PC-9 (cell line): ENCODE results near the gene ABCB1. TPM values are rescaled to one million over a fixed set of nuclear protein-coding genes. Genes with fewer than 3 reads are reported as not detected.
"Not testable (repeated sequence)": the region's sequence is repeated elsewhere in the genome, so short reads cannot be mapped to it uniquely, and the experiment has no call there.

Experiments used
- BruUV-seq: library from RNA; stranded (reverse); fragments of 400-500 nt; replicated peaks from 2 replicates; lab custom pipeline; 2021; lab: Mats Ljungman, UMichigan
- CTCF ChIA-PET: fragments of 300-600 bp; sonication (Branson Sonifier 250); formaldehyde crosslinking; loops from one replicate; lab custom pipeline; 2022; ENCODE audit warnings: antibody characterized with exemption; lab: Charles Lee
- POLR2A ChIA-PET: fragments of 300-600 bp; sonication (Branson Sonifier 250); formaldehyde crosslinking; loops from one replicate; lab custom pipeline; 2022; ENCODE audit warnings: antibody characterized with exemption; ENCODE audit not compliant: unreplicated experiment; lab: Charles Lee
- DNase-seq, 2 experiments: peaks; one replicate each; pipeline versions ENCODE4 v3.0.0 to v3.0.0-alpha.2; 2015 to 2022; ENCODE audit warnings: mixed read lengths in 1 of 2
- H2AFZ ChIP-seq: fragments of 200-600 bp; sonication (generic); 2 replicates; pipeline ENCODE4 v1.8.1; 2017; ENCODE audit warnings: antibody characterized with exemption
- H3F3A ChIP-seq: fragments of 200-600 bp; sonication (generic); 2 replicates; pipeline ENCODE4 v1.8.1; 2017; ENCODE audit warnings: antibody characterized with exemption, mild to moderate bottlenecking, low read depth; ENCODE audit not compliant: insufficient read depth
- H3K27ac ChIP-seq: fragments of 200-600 bp; sonication (generic); 2 replicates; pipeline ENCODE4 v1.6.1; 2016; ENCODE audit warnings: mixed run types
- H3K27me3 ChIP-seq: fragments of 200-600 bp; sonication (generic); 2 replicates; pipeline ENCODE4 v1.6.1; 2016; ENCODE audit warnings: low read depth, mixed run types; ENCODE audit not compliant: insufficient read depth
- H3K36me3 ChIP-seq: fragments of 200-600 bp; sonication (generic); 2 replicates; pipeline ENCODE4 v1.6.1; 2016; ENCODE audit warnings: low read depth, mixed run types
- H3K4me1 ChIP-seq: fragments of 200-600 bp; sonication (generic); replicated peaks from 2 replicates; pipeline ENCODE4 v1.6.1; 2016; ENCODE audit warnings: mixed run types; ENCODE audit not compliant: insufficient read depth
- H3K4me2 ChIP-seq: fragments of 200-600 bp; sonication (generic); 2 replicates; pipeline ENCODE4 v1.6.1; 2017; ENCODE audit warnings: mixed run types
- H3K4me3 ChIP-seq: fragments of 200-600 bp; sonication (generic); 2 replicates; pipeline ENCODE4 v1.6.1; 2016; ENCODE audit warnings: mixed run types
- H3K79me2 ChIP-seq: fragments of 200-600 bp; sonication (generic); 2 replicates; pipeline ENCODE4 v1.6.1; 2017; ENCODE audit warnings: low read depth, mixed run types
- H3K9me2 ChIP-seq: fragments of 200-600 bp; sonication (generic); 2 replicates; pipeline ENCODE4 v1.8.1; 2017; ENCODE audit warnings: mild to moderate bottlenecking; ENCODE audit not compliant: insufficient read depth
- H3K9me3 ChIP-seq: fragments of 200-600 bp; sonication (generic); 2 replicates; pipeline ENCODE4 v1.8.1; 2016; ENCODE audit warnings: low read depth; ENCODE audit not compliant: insufficient read depth
- H4K20me1 ChIP-seq: fragments of 200-600 bp; sonication (generic); 2 replicates; pipeline ENCODE4 v1.8.1; 2017; ENCODE audit not compliant: insufficient read depth
- EZH2 ChIP-seq: fragments of 200-600 bp; sonication (generic); IDR thresholded peaks from 2 replicates; pipeline ENCODE4 v1.8.0; 2017; ENCODE audit warnings: antibody characterized with exemption, low read depth
- intact Hi-C: fragments of 100-400 bp; cut with micrococcal nuclease; formaldehyde crosslinking; loops from one replicate; pipeline ENCODE4 v1.10.0; 2022; ENCODE audit not compliant: unreplicated experiment
- total RNA-seq: library from RNA; stranded (reverse); gene quantifications from 2 replicates; pipeline ENCODE4 v1.2.3, GENCODE V29; 2021
- TF ChIP-seq, protein P1 (sequence below): fragments of 200-600 bp; sonication (generic); conservative IDR thresholded peaks from 2 replicates; pipeline ENCODE4 v1.6.1; 2017; ENCODE audit warnings: mixed run types, antibody characterized with exemption, mild to moderate bottlenecking, moderate library complexity

Gene ABCB1
- total RNA-seq, 1 experiment from 2014 or later = not detected

- Histone ChIP-seq H3K4me2 (no peak overlapping the region), H3K9me3 (no peaks in the 10 kb centered on the region), H3K27ac (no peak overlapping the region), H3K4me3 (no peak overlapping the region), H3K79me2 (no peaks in the 10 kb centered on the region), H3K4me1 (no peaks in the 10 kb centered on the region), H3K36me3 (no peaks in the 10 kb centered on the region), H2AFZ (no peak overlapping the region), H3K9me2 (no peaks in the 10 kb centered on the region), H3K27me3 (no peaks in the 10 kb centered on the region), H4K20me1 (no peaks in the 10 kb centered on the region), H3F3A (no peaks in the 10 kb centered on the region)
- intact Hi-C loops = no loop called here
- CTCF ChIA-PET = no interaction called here
- BruUV-seq = no TSS peak
- DNase-seq = no peak
- POLR2A ChIA-PET = no interaction called here
- TF ChIP-seq, protein P1, sequence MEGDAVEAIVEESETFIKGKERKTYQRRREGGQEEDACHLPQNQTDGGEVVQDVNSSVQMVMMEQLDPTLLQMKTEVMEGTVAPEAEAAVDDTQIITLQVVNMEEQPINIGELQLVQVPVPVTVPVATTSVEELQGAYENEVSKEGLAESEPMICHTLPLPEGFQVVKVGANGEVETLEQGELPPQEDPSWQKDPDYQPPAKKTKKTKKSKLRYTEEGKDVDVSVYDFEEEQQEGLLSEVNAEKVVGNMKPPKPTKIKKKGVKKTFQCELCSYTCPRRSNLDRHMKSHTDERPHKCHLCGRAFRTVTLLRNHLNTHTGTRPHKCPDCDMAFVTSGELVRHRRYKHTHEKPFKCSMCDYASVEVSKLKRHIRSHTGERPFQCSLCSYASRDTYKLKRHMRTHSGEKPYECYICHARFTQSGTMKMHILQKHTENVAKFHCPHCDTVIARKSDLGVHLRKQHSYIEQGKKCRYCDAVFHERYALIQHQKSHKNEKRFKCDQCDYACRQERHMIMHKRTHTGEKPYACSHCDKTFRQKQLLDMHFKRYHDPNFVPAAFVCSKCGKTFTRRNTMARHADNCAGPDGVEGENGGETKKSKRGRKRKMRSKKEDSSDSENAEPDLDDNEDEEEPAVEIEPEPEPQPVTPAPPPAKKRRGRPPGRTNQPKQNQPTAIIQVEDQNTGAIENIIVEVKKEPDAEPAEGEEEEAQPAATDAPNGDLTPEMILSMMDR = no peak
- no peak for TF ChIP-seq EZH2
Measured at GRCh38 chr7:87473986-87474385, 126.7 kb downstream of the ABCB1 start.

DNA sequence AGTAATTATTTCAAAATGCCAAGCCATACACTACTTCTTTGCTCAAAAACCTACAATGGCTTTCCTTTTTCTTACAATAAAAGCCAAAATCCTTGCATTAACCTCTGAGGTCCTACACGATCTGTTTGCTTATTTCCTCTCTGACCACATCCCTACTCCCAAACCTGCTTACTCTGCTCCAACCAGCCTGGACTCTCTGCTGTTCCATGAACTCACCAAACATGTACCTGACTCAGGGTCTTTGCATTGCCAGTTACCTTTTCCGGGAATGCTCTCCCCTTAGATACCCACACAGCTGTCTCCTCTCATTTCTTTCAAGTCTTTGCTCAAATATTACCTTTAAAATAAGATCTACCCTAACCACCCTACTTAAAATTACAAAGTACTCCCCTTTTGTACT lies 127.5 kb downstream of the ABCB1 start:
- no peaks in the 10 kb centered on the region for H4K20me1 ChIP-seq
- TF ChIP-seq, protein P1 = no peak
- H3K36me3 ChIP-seq = no peaks in the 10 kb centered on the region
- ChIA-PET POLR2A (no interaction called here), CTCF (no interaction called here)
- H3K9me3 ChIP-seq = no peaks in the 10 kb centered on the region
- intact Hi-C loops = no loop called here
- H3K9me2 ChIP-seq = no peaks in the 10 kb centered on the region
- H3K4me2 ChIP-seq = no peak overlapping the region
- no peak for DNase-seq
- BruUV-seq = no TSS peak
- H3K4me3 ChIP-seq = no peak overlapping the region
- H3K4me1 ChIP-seq = no peaks in the 10 kb centered on the region
- no peaks in the 10 kb centered on the region for H3K27me3 ChIP-seq
- no peak overlapping the region for H3K27ac ChIP-seq
- no peaks in the 10 kb centered on the region for H3K79me2 ChIP-seq
- no peaks in the 10 kb centered on the region for H3F3A ChIP-seq
- no peak overlapping the region for H2AFZ ChIP-seq

- intact Hi-C loops = no loop called here
- CTCF ChIA-PET = no interaction called here
Measured at GRCh38 chr7:87471473-87471872, 129.2 kb downstream of the ABCB1 start.

DNA sequence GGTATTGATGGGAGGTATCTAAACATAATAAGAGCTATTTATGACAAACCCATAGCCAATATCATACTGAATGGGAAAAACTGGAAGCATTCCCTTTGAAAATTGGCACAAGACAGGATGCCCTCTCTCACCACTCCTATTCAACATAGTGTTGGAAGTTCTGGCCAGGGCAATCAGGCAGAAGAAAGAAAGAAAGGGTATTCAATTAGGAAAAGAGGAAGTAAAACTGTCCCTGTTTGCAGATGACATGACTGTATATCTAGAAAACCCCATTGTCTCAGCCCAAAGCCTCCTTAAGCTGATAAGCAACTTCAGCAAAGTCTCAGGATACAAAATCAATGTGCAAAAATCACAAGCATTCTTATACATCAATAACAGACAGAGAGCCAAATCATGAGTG lies 131.5 kb downstream of the ABCB1 start:
- H2AFZ ChIP-seq, H3K27me3 ChIP-seq, H3K36me3 ChIP-seq, POLR2A ChIA-PET, H3K27ac ChIP-seq, DNase-seq, H3F3A ChIP-seq, H3K9me3 ChIP-seq, BruUV-seq, H3K4me3 ChIP-seq, H4K20me1 ChIP-seq, CTCF ChIA-PET, H3K79me2 ChIP-seq, intact Hi-C loops, H3K4me1 ChIP-seq, H3K4me2 ChIP-seq, H3K9me2 ChIP-seq: not testable (repeated sequence)

More at GRCh38 chr7:87471473-87471872, 129.2 kb downstream of the ABCB1 start:
- H3F3A ChIP-seq = no peaks in the 10 kb centered on the region
- no peak for DNase-seq
- POLR2A ChIA-PET = no interaction called here
- H3K27ac ChIP-seq = no peak overlapping the region
- H3K27me3 ChIP-seq = no peaks in the 10 kb centered on the region
- H3K36me3 ChIP-seq = no peaks in the 10 kb centered on the region
- no TSS peak for BruUV-seq
- TF ChIP-seq EZH2 = no peak
- TF ChIP-seq, protein P1 = no peak
- no peaks in the 10 kb centered on the region for H3K9me3 ChIP-seq
- no peaks in the 10 kb centered on the region for H4K20me1 ChIP-seq
- H3K4me3 ChIP-seq = no peak overlapping the region
- H3K79me2 ChIP-seq = no peaks in the 10 kb centered on the region
- no peak overlapping the region for H2AFZ ChIP-seq
- H3K4me1 ChIP-seq = no peaks in the 10 kb centered on the region
- H3K9me2 ChIP-seq = no peaks in the 10 kb centered on the region
- H3K4me2 ChIP-seq = no peak overlapping the region

GRCh38 chr7:87465534-87465880 lies 135.2 kb downstream of the ABCB1 start:
- DNase-seq, H4K20me1 ChIP-seq, POLR2A ChIA-PET, intact Hi-C loops, BruUV-seq, H3K9me2 ChIP-seq, H2AFZ ChIP-seq, H3K4me3 ChIP-seq, H3K36me3 ChIP-seq, H3K27me3 ChIP-seq, H3K9me3 ChIP-seq, H3F3A ChIP-seq, H3K79me2 ChIP-seq, H3K4me1 ChIP-seq, CTCF ChIA-PET, H3K27ac ChIP-seq: not testable (repeated sequence)
- peak overlapping the region; percentile 65; the same call in 1 of the 2 replicates for H3K4me2 ChIP-seq
